8988T (cell line): ENCODE measurements around the gene ADGRG7.

Experiments used
- DNase-seq: peaks from one replicate; pipeline ENCODE4 v3.0.0; 2011

Gene ADGRG7

GRCh38 chr3:100702980-100703345 lies 93.6 kb downstream of the ADGRG7 start:
- DNase-seq, result no peak

GRCh38 chr3:100703865-100704264 lies 94.5 kb downstream of the ADGRG7 start:
- DNase-seq, result no peak

GRCh38 chr3:100706365-100706764 lies 97.0 kb downstream of the ADGRG7 start:
- no peak for DNase-seq

DNA sequence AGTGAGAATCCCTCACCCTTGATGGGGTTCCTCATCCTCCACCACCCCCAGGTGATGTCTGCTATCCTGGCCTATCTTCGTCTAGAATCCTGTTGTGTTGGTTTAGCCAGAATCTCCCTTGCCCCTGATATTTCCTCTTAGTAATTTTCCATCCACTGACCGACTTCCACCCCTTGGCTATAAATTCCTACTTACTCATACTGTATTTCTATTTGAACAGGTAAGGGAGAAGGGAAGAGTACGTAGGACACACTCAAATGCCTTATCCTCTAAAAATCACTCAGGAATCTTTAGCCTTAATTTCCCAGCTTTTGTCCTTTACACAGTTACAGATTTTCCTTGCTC lies 99.2 kb downstream of the ADGRG7 start:
- DNase-seq, result no peak

DNA sequence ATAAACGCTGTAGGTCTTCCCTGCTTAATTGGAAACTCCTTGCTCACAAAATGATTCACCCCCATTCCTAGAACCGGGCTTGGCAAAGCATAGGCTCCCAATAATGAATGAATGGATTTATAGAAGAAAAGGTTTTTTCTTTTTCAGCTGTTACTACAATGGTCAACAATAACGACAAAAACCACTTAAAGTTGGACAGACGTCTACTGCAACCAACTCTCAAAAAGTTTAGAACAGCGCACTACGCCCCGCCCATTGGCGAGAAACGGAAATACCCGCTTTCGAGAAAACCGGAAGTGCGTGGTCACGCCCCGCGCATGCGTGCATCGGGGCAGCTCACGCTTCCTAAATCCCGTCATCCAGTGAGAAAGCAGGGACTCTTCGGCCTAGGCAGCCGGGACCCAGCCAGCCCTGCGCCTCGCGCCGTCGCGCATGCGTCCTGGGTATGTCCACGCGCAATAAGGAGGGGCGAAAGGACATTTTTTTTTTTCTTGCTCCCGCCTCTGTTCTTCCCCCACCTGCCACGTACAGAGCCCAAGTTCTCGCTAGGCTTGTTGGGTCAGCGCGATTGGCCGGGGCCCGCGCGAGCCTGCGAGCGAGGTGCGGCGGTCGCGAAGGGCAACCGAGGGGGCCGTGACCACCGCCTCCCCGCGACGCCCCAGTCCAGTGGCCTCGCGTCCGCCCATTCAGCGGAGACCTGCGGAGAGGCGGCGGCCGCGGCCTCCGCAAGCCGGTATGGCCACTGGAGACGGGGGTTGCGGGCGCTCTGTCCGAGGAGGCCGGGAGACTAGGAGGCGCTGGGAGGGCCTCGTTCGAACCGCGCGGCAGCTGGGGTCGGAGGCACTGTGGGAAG lies 99.8 kb downstream of the ADGRG7 start, which contains the start of gene TFG:
Gene TFG (plus strand): TSS at position 506 of the 853 bp plus-strand sequence. CDS start 4,192 bp downstream, outside the sequence.
- DNase-seq, result peak; percentile 90

GRCh38 chr3:100709842-100710260 lies 100.5 kb downstream of the ADGRG7 start:
- peak; percentile 14 for DNase-seq

GRCh38 chr3:100710261-100710968 lies 101.0 kb downstream of the ADGRG7 start:
- peak; percentile 25 for DNase-seq

GRCh38 chr3:100715176-100715575 lies 105.8 kb downstream of the ADGRG7 start:
- no peak for DNase-seq

DNA sequence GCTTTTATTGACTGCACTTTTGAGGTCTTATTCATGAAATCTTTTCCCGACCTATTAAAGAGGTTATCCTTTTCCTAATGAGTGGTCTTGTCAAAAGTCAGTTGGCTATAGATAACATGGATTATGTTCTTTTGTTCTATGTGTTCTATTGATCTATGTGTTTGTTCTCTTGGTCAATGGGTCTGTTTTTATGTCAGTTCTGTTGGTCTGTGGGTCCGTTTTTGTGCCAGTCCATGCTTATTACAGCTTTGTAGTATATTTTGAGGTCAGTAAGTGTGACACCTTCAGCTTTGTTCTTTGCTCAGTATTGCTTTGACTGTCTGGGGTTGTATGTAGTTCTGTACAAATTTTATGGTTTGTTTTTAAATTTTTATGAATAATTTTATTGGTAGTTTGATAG lies 107.7 kb downstream of the ADGRG7 start:
- no peak for DNase-seq

DNA sequence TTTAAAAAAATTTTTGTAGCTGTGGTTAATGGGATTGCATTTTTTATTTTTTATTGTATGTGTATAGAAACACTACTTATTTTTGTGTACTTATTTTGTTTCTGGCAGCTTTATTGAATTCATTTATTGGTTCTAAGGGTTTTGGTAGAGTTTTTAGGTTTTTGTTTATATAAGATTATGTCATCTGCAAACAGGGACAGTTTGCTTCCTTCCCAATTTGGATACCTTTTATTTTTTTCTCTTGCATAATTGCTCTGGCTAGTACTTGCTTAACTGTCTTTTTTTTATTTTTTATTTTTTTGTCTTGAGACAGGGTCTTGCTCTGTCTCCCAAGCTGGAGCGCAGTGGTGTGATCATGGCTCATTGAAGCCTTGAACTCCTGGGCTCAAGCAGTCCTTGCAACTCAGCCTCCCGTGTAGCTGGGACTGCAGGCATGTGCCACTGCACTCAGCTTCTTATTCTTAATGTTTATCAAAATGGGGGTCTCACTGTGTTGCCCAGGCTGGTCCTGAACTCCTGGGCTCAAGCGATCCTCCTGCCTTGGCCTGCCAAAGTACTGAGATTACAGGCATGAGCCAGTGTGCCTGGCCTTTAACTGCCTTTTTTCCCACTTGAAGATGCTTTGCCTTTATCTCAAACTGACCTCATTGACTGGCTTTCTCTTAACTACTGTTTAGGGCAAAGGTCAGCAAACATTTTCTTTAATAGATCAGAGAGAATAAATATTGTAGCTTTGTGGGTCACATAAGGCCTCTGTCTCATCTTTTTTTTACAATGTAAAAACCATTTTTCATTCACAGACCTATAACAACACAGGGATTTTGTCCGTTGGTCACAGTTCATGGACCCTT lies 108.5 kb downstream of the ADGRG7 start:
- no peak for DNase-seq

GRCh38 chr3:100719136-100719535 lies 109.7 kb downstream of the ADGRG7 start:
- no peak for DNase-seq

GRCh38 chr3:100720426-100720825 lies 111.0 kb downstream of the ADGRG7 start:
- no peak for DNase-seq

DNA sequence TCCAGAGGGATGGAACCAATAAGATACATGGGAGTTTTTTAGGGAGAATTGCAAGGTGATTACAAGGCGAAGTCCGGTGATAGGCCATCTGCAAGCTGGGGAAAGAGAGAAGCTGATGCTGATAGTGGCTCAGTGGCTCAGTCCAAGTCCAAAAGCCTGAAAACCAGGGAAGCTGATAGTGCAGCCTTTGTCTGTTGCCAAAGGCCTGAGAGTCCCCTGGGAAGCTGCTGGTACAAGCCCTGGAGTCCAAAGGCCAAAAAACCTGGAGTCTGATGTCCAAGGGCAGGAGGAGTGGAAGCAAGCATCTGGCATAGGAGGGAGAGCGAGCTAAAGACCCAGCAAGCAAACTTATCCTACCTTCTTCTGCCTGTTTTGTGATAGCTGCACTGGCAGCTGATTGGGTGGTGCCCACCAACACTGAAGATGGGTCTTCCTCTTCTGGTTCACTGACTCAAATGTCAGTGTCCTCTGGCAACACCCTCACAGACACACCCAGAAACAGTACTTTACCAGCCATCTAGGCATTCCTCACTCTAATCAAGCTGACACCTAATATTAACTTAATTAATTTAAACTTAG lies 116.6 kb downstream of the ADGRG7 start:
- no peak for DNase-seq

- DNase-seq, result no peak
Measured at GRCh38 chr3:100726706-100727105, 117.3 kb downstream of the ADGRG7 start.

GRCh38 chr3:100730524-100730923 lies 121.1 kb downstream of the ADGRG7 start:
- no peak for DNase-seq

- DNase-seq, result no peak
Measured at GRCh38 chr3:100732435-100732834, 123.0 kb downstream of the ADGRG7 start.

GRCh38 chr3:100737334-100737733 lies 127.9 kb downstream of the ADGRG7 start:
- DNase-seq, result no peak

DNA sequence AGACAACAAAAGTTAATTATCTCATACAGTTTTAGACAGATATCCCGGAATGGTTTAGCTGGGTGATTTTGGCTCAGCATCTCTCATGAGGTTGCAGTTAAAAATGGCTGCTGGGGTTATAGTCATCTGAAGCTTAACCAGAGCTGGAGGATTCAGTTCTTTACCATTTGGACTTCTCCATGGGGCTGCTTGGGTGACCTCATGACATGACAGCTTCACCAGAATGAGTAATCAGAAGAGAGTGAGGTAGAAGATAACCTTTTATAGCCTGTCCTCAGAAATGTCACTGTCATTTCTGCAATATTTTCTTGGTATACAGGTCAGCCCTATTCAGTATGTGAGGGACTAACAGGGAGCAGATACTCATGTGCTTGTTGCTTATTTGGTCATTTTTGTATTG lies 130.8 kb downstream of the ADGRG7 start:
- no peak for DNase-seq

DNA sequence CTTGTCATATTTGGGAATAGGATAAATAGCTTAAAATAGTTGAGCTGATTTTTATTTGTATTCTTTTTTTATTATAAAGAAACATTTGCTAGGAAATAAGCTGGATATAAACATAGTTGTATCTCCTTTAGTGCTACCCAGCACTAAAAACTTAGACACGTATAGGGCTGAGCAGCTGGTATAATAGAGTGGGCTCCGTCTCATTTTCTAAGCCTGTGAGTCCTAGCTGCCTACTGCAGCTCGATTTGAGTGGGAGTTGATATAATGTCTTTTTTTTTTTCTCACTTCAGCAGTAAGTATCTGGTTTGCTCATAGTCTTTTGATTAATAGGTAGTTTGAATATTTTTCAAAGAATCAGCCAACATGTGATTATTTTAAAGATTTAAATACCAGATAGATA lies 134.1 kb downstream of the ADGRG7 start:
- DNase-seq, result no peak

- no peak for DNase-seq
Measured at GRCh38 chr3:100744671-100745070, 135.3 kb downstream of the ADGRG7 start.
